Karpas-422 (cell line): ENCODE data around the gene PGLYRP2. TPM values are rescaled to one million over a fixed set of nuclear protein-coding genes. Genes with fewer than 3 reads are reported as not detected.

Experiments
- DNase-seq: peaks from one replicate; pipeline ENCODE4 v3.0.0-alpha.2; 2015
- H2AFZ ChIP-seq: fragments of 200-600 bp; sonication (generic); 2 replicates; pipeline ENCODE4 v1.6.1; 2014; ENCODE audit warnings: antibody characterized with exemption, low read length, mixed read lengths
- H3K27ac ChIP-seq: fragments of 200-600 bp; sonication (generic); 2 replicates; pipeline ENCODE4 v1.5.1; 2014; ENCODE audit warnings: mild to moderate bottlenecking, low read length, moderate library complexity
- H3K27me3 ChIP-seq: fragments of 200-600 bp; sonication (generic); 2 replicates; pipeline ENCODE4 v1.6.1; 2014; ENCODE audit warnings: low read length, mixed read lengths
- H3K36me3 ChIP-seq: fragments of 200-600 bp; sonication (generic); 2 replicates; pipeline ENCODE4 v1.6.1; 2014; ENCODE audit warnings: low read length, mixed read lengths; ENCODE audit not compliant: insufficient read depth
- H3K4me1 ChIP-seq: fragments of 200-600 bp; sonication (generic); 2 replicates; pipeline ENCODE4 v1.6.1; 2014; ENCODE audit warnings: mild to moderate bottlenecking, low read length, mixed read lengths
- H3K4me2 ChIP-seq: fragments of 200-600 bp; sonication (generic); 2 replicates; pipeline ENCODE4 v1.6.1; 2014; ENCODE audit warnings: low read length, low read depth, mild to moderate bottlenecking; ENCODE audit not compliant: poor library complexity, severe bottlenecking
- H3K4me3 ChIP-seq: fragments of 200-600 bp; sonication (generic); 2 replicates; pipeline ENCODE4 v1.5.1; 2014; ENCODE audit warnings: mild to moderate bottlenecking, antibody characterized with exemption, low read length, mixed read lengths
- H3K79me2 ChIP-seq: fragments of 200-600 bp; sonication (generic); 2 replicates; pipeline ENCODE4 v1.6.1; 2014; ENCODE audit warnings: mild to moderate bottlenecking, low read length, mixed read lengths
- H3K9ac ChIP-seq: fragments of 200-600 bp; sonication (generic); 2 replicates; pipeline ENCODE4 v1.6.0; 2014; ENCODE audit warnings: low read length
- H3K9me2 ChIP-seq: fragments of 200-600 bp; sonication (generic), shearing (Covaris generic); replicated peaks from 2 replicates; pipeline ENCODE4 v1.6.0; 2014; ENCODE audit warnings: mild to moderate bottlenecking, low read length, moderate library complexity; ENCODE audit not compliant: insufficient read depth
- H3K9me3 ChIP-seq: fragments of 300-700, 200-600 bp; sonication (generic); 2 replicates; pipeline ENCODE4 v1.6.1; 2014; ENCODE audit warnings: low read length, mixed read lengths
- H4K20me1 ChIP-seq: fragments of 200-600 bp; sonication (generic); 2 replicates; pipeline ENCODE4 v1.6.1; 2014; ENCODE audit warnings: mild to moderate bottlenecking, antibody characterized with exemption, low read length, low read depth; ENCODE audit not compliant: insufficient read depth
- total RNA-seq: library from RNA; depleted of rRNA; stranded (reverse); fragments of >200 nt; shearing (Covaris generic); gene quantifications from 2 replicates; pipeline ENCODE4 v1.2.3, GENCODE V29; 2014; ENCODE audit warnings: low replicate concordance

PGLYRP2 gene
- total RNA-seq, 1 experiment from 2014 or later, result not detected

DNA sequence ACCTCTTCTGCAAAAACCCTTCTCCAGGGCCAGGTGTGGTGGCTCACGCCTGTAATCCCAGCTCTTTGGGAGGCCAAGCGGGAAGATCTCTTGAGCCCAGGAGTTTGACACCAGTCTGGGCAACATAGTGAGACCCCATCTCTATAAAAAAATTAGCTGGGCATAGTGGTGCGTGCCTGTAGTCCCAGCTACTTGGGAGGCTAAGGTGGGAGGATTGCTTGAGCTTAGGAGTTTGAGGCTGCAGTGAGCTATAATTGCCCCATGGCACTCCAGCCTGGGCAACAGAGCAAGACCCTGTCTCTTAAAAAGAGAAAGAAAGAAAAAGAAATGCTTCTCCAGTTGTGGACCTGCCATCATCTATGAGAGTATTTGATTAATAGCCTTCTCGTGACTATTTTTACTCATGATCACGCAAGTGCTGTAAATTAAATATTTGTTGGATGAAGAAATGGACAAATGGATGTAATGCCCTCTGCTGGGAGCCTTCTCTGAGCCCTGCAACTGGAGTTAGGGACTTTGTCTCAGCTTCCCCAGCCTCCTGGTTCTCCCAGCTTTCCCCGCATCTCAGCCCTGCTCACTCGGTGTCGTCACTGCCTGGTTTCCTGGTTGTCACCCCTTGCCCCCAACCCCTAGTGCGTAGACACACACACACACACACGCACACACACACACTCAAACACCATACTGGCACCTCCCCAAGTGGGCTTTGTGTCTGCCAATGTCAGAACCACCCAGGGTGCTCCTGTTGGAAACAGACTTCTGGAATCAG is 41.8 kb downstream of the PGLYRP2 start:
- no peaks in the 10 kb centered on the region for H3K9me3 ChIP-seq

DNA sequence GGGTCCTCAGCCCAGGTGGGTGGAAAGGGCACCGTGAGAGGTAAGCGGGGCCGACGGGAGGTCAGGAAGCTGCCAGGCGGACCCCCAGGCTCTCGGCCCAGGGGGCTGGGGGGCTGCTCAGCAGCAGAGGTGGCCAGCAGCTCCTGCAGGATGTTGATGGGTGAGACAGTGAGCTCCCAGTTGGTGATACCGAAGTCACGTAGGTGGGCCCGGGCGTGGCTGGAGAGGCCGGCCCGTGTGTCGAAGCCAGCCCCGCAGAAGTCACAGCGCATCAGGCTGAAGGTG is 42.5 kb downstream of the PGLYRP2 start:
- Histone ChIP-seq H3K4me1 (peaks cover 9% of the 10 kb centered on the region), H4K20me1 (no peaks in the 10 kb centered on the region), H3K4me2 (no peak overlapping the region), H3K27ac (no peak overlapping the region), H3K9ac (no peak overlapping the region), H3K27me3 (no peaks in the 10 kb centered on the region), H2AFZ (no peak overlapping the region), H3K9me3 (no peaks in the 10 kb centered on the region), H3K9me2 (no peaks in the 10 kb centered on the region), H3K36me3 (no peaks in the 10 kb centered on the region), H3K79me2 (peaks cover 5% of the 10 kb centered on the region), H3K4me3 (no peak overlapping the region)
- no peak for DNase-seq

More for the DNA sequence above, 41.8 kb downstream of the PGLYRP2 start:
- no peak for DNase-seq
- no peak overlapping the region for H3K4me2 ChIP-seq
- peaks cover 9% of the 10 kb centered on the region for H3K4me1 ChIP-seq
- H4K20me1 ChIP-seq, result no peaks in the 10 kb centered on the region
- H3K27me3 ChIP-seq, result no peaks in the 10 kb centered on the region
- H3K4me3 ChIP-seq, result no peak overlapping the region
- H2AFZ ChIP-seq, result no peak overlapping the region
- H3K9me2 ChIP-seq, result no peaks in the 10 kb centered on the region
- H3K79me2 ChIP-seq, result no peaks in the 10 kb centered on the region
- no peaks in the 10 kb centered on the region for H3K36me3 ChIP-seq
- no peak overlapping the region for H3K9ac ChIP-seq
- no peak overlapping the region for H3K27ac ChIP-seq

DNA sequence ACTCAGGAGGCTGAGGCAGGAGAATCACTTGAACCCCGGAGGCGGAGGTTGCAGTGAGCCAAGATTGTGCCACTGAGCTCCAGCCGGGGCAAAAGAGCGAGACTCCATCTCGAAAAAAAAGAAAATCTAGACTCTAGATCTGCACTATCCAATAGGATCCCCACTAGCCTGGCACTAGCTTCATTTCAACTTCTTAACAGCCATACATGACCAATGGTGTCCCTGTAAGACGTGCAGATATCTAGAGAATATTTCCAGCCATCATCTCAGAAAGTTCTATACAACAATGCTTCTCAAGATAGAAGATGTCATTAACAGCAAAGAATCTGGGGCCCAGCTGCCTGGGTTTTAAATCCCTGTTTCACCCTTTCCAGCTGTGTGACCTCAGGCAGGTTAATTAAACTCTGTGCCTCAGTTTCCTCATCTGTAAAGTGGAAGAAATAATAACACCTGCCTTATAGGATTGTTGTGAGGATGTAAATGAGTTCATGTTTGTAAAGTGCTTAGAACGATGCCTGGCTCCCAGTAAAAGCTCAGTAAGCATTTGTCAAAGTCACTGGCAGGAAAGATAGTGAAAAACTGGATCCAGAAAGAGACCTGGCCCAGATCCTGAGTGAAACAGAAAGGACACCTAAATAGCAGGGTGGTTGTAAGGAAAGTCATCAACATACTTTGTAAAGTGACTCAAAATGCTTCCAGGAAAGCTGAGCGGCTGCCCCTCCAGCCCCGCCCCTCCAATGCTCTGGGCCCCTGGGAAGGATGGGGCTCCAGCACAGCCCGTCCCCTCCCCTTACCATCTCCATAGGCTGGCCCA is 43.1 kb downstream of the PGLYRP2 start:
- Histone ChIP-seq H3K9me3 (no peaks in the 10 kb centered on the region), H2AFZ (no peak overlapping the region), H3K4me1 (peaks cover 13% of the 10 kb centered on the region), H4K20me1 (no peaks in the 10 kb centered on the region; the same call in 1 of the 2 replicates), H3K9ac (no peak overlapping the region), H3K4me2 (no peak overlapping the region), H3K36me3 (no peaks in the 10 kb centered on the region), H3K27ac (no peak overlapping the region), H3K4me3 (no peak overlapping the region), H3K9me2 (no peaks in the 10 kb centered on the region), H3K79me2 (peaks cover 10% of the 10 kb centered on the region), H3K27me3 (no peaks in the 10 kb centered on the region)
- DNase-seq, result no peak

DNA sequence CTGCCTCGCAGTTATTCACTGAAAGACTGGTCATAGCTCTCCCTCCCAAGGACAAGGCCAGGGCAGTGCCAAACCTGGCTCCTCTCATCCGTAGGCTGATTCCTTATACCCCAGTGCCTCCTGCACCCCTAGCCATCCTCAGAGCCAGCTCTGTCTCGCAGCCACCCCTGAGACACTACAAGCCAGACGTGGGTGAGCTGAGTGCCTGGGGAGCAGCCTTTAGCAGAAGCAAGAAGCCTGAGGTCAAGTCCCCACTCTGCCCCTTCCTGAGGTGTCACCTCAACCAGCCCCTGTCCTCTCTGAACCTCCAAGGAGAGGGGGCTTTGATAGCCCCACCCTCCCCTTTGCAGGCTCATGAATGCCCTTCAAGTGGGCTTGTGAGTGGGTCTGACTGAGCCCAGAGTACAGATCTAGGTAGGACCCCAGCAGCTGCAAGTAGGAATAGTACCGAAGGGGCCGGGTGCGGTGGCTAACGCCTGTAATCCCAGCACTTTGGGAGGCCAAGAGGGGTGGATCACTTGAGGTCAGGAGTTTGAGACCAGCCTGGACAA is 45.7 kb downstream of the PGLYRP2 start:
- peak overlapping the region; percentile 82 for H3K9ac ChIP-seq
- H3K4me1 ChIP-seq, result peaks cover 22% of the 10 kb centered on the region
- H3K27me3 ChIP-seq, result no peaks in the 10 kb centered on the region
- H3K27ac ChIP-seq, result no peak overlapping the region
- H3K4me3 ChIP-seq, result peak overlapping the region; percentile 90; the same call in 1 of the 2 replicates
- H2AFZ ChIP-seq, result peak overlapping the region; percentile 96; the same call in 1 of the 2 replicates
- no peaks in the 10 kb centered on the region for H3K9me3 ChIP-seq
- no peaks in the 10 kb centered on the region for H3K9me2 ChIP-seq
- no peak for DNase-seq
- peaks cover 37% of the 10 kb centered on the region for H3K79me2 ChIP-seq
- peak overlapping the region; percentile 91 for H3K4me2 ChIP-seq
- H4K20me1 ChIP-seq, result peaks cover 14% of the 10 kb centered on the region; the same call in 1 of the 2 replicates
- H3K36me3 ChIP-seq, result no peaks in the 10 kb centered on the region

DNA sequence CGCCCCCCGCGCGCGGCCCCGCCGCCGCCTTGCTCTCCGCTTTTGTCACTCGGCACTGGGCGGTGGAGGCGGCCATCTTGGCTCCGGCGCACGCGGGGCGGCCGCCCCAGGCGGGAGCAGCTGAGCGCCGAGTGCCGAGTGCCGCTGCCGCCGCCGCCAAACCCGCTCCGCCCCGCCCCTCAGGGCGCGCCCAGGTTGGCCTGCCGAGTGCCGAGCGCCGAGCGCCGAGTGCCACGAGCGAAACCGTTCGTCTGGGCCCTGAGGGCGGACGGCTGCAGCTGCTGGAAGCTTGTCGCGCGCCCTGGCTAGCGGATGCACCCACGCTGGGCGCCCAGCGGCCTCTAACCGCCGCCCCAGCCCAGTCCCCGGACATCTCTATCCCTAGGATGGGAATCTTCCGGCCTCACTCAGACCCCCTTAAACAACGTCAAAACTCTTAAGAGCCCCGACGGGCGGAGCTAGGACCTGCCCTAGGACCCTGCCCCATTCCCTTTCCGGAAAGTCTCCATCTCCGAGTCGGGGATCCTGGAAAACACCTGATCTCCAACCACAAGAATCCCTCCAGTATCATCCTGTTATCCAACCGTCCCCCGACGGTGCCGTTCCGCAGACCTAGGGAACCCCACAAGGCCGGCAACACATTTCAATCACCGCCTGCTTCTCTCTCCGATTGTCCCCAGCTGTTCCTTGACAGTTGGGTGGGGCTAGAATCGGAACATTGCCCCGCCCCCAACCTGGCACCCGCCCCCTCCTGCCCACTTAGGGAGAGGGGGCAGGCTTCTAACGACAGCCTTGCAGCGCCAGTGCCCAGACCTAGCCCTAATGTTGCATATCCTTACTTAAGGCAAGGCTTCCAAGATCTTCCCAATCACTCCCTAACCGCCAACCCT is 46.4 kb downstream of the PGLYRP2 start:
- peak; percentile 96 for DNase-seq
- Histone ChIP-seq H3K9me2 (no peaks in the 10 kb centered on the region), H2AFZ (peak overlapping the region; percentile 96), H3K4me2 (peak overlapping the region; percentile 91), H3K79me2 (peaks cover 42% of the 10 kb centered on the region), H3K36me3 (no peaks in the 10 kb centered on the region), H3K27ac (no peak overlapping the region), H4K20me1 (peaks cover 14% of the 10 kb centered on the region; the same call in 1 of the 2 replicates), H3K9ac (peak overlapping the region; percentile 82), H3K27me3 (no peaks in the 10 kb centered on the region), H3K9me3 (no peaks in the 10 kb centered on the region), H3K4me3 (peak overlapping the region; percentile 90), H3K4me1 (peaks cover 22% of the 10 kb centered on the region)

DNA sequence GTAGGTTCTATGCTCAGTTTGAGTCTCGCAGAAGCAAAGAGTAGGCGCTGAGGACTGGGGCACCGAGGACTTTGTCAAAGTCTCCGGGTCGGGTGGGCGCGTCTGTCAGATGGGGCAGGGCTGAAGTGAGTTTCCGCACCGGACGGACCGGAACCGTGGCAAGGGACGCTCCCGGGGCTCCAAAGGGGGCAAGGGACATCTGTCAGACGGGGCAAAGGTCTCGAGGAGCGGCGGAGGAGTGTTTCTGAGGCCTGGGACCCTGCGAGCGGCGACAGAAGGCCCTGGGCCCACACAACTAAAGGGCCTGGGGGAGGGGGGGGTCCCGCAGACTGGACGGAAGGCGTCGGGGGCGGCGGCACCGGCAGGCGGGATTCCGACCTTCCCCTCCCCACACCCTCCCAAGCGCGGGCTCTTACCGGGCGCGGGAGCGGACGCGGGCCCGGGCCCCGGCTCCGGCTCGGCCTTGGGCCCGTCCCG is 47.2 kb downstream of the PGLYRP2 start:
- Histone ChIP-seq H3K9me2 (no peaks in the 10 kb centered on the region), H3K27ac (peak overlapping the region; percentile 12; the same call in 1 of the 2 replicates), H3K36me3 (peaks cover 5% of the 10 kb centered on the region), H3K27me3 (no peaks in the 10 kb centered on the region), H3K4me2 (peak overlapping the region; percentile 86), H2AFZ (no peak overlapping the region), H3K9me3 (no peaks in the 10 kb centered on the region), H3K4me3 (peak overlapping the region; percentile 78), H3K79me2 (peaks cover 42% of the 10 kb centered on the region), H4K20me1 (peaks cover 14% of the 10 kb centered on the region; the same call in 1 of the 2 replicates), H3K9ac (peak overlapping the region; percentile 81), H3K4me1 (peaks cover 22% of the 10 kb centered on the region)
- DNase-seq, result peak; percentile 66

DNA sequence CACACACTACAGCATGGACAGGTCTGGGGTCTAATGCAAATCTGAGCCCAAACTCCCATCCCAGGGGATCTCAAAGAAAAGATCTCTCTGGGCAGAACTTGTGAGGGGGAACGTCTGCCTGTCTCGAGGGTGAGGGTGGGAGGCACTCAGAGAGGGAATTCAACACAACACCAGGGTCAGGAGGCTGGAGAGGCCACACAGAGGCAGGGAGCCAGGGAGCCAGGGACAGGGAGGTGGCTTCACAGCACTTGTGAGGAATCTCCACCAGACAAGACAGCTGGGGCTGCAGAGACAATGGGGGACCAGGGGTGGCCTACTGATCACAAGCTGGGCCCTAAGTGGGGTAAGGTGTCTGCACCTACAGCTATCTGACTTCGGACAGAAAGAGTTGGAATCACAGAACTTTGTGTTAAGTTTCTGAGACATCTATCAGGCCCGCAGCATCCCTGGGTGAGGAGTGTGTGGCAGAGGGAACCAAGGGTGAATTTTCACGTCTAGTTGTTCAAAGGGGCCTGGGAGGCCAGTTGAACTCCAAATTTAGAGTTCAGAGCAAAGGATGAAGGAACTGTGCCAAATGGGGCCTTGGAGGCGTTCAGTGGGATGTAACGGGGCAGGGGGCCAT is 47.8 kb downstream of the PGLYRP2 start:
- Histone ChIP-seq H3K36me3 (peaks cover 6% of the 10 kb centered on the region), H4K20me1 (peaks cover 14% of the 10 kb centered on the region; the same call in 1 of the 2 replicates), H3K4me1 (peaks cover 22% of the 10 kb centered on the region), H3K27ac (peak overlapping the region; percentile 12; the same call in 1 of the 2 replicates), H3K4me2 (peak overlapping the region; percentile 86), H3K9me2 (no peaks in the 10 kb centered on the region), H3K79me2 (peaks cover 42% of the 10 kb centered on the region), H3K9ac (peak overlapping the region; percentile 81), H2AFZ (no peak overlapping the region), H3K9me3 (no peaks in the 10 kb centered on the region), H3K27me3 (no peaks in the 10 kb centered on the region), H3K4me3 (peak overlapping the region; percentile 78)
- DNase-seq, result no peak
